Left ventricle myocardium inferior (tissue), 1 donor: ENCODE measurements around the gene RORC. TPM values are rescaled to one million over a fixed set of nuclear protein-coding genes. Genes with fewer than 3 reads are reported as not detected.

ENCODE experiments used
- DNase-seq: peaks from one replicate; pipeline ENCODE4 v3.0.0-alpha.2; 2020
- H3K27ac ChIP-seq: fragments of 200-600 bp; replicated peaks from 2 replicates; pipeline ENCODE4 v1.8.0; 2021
- H3K27me3 ChIP-seq: fragments of 200-600 bp; 2 replicates; pipeline ENCODE4 v1.8.0; 2021; ENCODE audit warnings: low read depth
- H3K36me3 ChIP-seq: fragments of 200-600 bp; 2 replicates; pipeline ENCODE4 v1.8.0; 2021
- H3K4me1 ChIP-seq: fragments of 200-600 bp; 2 replicates; pipeline ENCODE4 v1.8.0; 2021
- H3K4me3 ChIP-seq: fragments of 200-600 bp; 2 replicates; pipeline ENCODE4 v1.8.0; 2021; ENCODE audit warnings: mild to moderate bottlenecking, moderate library complexity
- H3K9me3 ChIP-seq: fragments of 200-600 bp; replicated peaks from 2 replicates; pipeline ENCODE4 v1.8.0; 2021
- CTCF ChIP-seq: fragments of 200-600 bp; IDR thresholded peaks from 2 replicates; pipeline ENCODE4 v1.8.0; 2021; ENCODE audit warnings: antibody characterized with exemption, mild to moderate bottlenecking, borderline replicate concordance
- intact Hi-C: fragments of 100-400 bp; cut with micrococcal nuclease; formaldehyde crosslinking; loops from one replicate; pipeline ENCODE4 v1.11.0; 2022
- total RNA-seq: library from RNA; stranded (reverse); fragmentation: NEBNext Ultra II Directional; extraction: Animal tissue kit (Norgen Biotek cat#: 25700); gene quantifications from one replicate; pipeline ENCODE4 v1.2.1, GENCODE V29; 2021
- donor health status: DM: no; HTN: yes; CAD: no; lungs with severe emphysema.

RORC gene
- total RNA-seq, 1 donor from 2014 or later: 10.3 TPM

DNA sequence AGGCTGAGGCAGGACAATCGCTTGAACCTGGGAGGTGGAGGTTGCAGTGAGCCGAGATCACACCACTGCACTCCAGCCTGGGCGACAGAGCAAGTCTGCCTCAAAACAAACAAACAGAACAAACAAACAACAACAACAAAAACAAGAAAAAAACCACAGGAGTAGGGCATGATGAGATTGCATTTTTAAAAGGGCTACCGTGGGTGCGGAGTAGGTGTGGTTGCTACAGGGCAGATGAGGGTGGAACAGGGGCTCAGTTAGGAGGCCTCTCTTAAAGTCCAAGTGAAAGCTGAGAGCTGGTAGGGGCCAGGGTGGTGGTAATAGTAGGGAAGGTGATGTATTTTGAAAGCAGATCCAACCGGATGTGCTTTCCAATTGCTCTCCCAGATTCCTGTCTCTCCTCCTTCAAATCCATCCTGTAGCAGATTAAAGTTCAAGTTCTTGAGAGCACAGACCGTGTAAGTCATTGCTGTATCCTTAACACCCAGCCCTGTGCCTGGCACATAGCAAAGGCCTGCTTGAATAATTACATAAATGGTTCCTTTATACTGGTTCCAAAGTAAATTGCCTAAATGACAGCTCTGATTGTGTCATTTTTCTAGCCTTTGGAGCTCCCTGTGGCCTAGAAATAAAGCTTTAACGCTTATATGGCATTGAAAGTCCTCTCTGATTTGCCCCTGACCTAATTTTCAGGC lies 22.2 kb downstream of the RORC start:
- no peaks in the 10 kb centered on the region for H3K4me1 ChIP-seq
- no peak overlapping the region for H3K27ac ChIP-seq
- no peaks in the 10 kb centered on the region for H3K36me3 ChIP-seq
- TF ChIP-seq CTCF: no peak
- intact Hi-C loops: no loop called here
- no peak for DNase-seq
- H3K9me3 ChIP-seq: no peaks in the 10 kb centered on the region
- H3K4me3 ChIP-seq: no peak overlapping the region
- peaks cover 4% of the 10 kb centered on the region for H3K27me3 ChIP-seq

GRCh38 chr1:151807766-151808165 lies 23.8 kb downstream of the RORC start:
- no peak overlapping the region for H3K27ac ChIP-seq
- no peak for TF ChIP-seq CTCF
- intact Hi-C loops: no loop called here
- H3K4me1 ChIP-seq: no peaks in the 10 kb centered on the region
- no peaks in the 10 kb centered on the region for H3K9me3 ChIP-seq
- H3K4me3 ChIP-seq: no peak overlapping the region
- H3K36me3 ChIP-seq: no peaks in the 10 kb centered on the region
- DNase-seq: no peak
- H3K27me3 ChIP-seq: peaks cover 4% of the 10 kb centered on the region

GRCh38 chr1:151807131-151807530 lies 24.5 kb downstream of the RORC start:
- H3K4me1 ChIP-seq: no peaks in the 10 kb centered on the region
- no peaks in the 10 kb centered on the region for H3K9me3 ChIP-seq
- TF ChIP-seq CTCF: no peak

GRCh38 chr1:151806170-151806569 lies 25.4 kb downstream of the RORC start:
- no peaks in the 10 kb centered on the region for H3K9me3 ChIP-seq
- H3K4me1 ChIP-seq: no peaks in the 10 kb centered on the region
- H3K36me3 ChIP-seq: no peaks in the 10 kb centered on the region
- intact Hi-C loops: no loop called here
- DNase-seq: no peak
- no peak overlapping the region for H3K4me3 ChIP-seq
- peaks cover 18% of the 10 kb centered on the region for H3K27me3 ChIP-seq
- no peak overlapping the region for H3K27ac ChIP-seq
- no peak for TF ChIP-seq CTCF

More at GRCh38 chr1:151807131-151807530, 24.5 kb downstream of the RORC start:
- DNase-seq: no peak
- intact Hi-C loops: no loop called here
- Histone ChIP-seq H3K4me3 (no peak overlapping the region), H3K27ac (no peak overlapping the region), H3K27me3 (peaks cover 8% of the 10 kb centered on the region), H3K36me3 (no peaks in the 10 kb centered on the region)

DNA sequence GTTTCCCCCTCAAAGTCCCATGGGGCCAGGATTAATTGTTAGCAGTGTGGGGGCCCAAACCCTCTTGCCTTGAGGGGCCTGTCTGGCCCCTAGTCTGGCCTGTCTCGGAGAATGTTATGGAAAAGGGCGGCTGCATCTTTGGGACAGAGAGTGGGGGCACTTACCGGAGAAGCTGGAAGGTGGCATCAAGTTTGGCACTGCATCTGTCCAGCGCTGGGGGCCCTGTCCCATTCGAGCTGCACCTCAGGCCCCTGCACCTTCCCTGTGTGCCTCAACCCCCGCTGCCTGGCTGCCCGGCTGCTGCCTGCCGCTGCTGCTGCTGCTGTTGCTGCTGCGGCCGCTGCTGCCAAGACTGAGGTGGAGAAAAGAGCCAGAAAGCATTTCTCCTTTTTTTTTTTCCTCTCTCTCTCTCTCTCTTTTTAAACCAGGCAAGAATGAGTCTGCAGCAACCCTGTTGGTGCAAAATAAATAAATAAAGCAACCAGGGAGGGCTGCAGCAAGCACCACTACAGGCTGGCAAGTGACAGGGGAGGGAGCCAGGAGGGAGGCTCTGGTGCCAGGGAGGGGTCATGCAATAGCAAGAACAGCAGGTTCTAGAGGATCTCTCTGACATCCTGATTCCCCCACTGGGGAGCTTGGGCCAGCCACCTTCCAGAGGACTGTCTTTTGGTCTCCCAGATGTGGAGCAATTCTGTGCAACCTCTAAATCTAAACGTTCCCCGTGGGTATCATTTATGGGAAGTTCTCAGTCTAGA lies 26.4 kb downstream of the RORC start, which contains the start of gene LINGO4:
Gene LINGO4, minus strand, starts transcription at position 354 of the 755 bp plus-strand sequence. CDS start 2,715 bp downstream, outside the sequence.
- TF ChIP-seq CTCF: no peak
- peaks cover 26% of the 10 kb centered on the region for H3K27me3 ChIP-seq
- intact Hi-C loops: no loop called here
- H3K4me1 ChIP-seq: no peaks in the 10 kb centered on the region
- H3K4me3 ChIP-seq: no peak within 1 kb of the TSS
- no peak for DNase-seq
- H3K27ac ChIP-seq: no peak within 1 kb of the TSS
- no peaks in the 10 kb centered on the region for H3K9me3 ChIP-seq
- no peaks in the 10 kb centered on the region for H3K36me3 ChIP-seq
